ENCODE data around the gene HEXB.

The HEXB gene

GRCh38 chr5:74643111-74643562 lies 41.9 kb upstream of the HEXB start:
- no peak overlapping the region for H3K4me3 ChIP-seq (ENCODE audit: low read depth, low read length)
- POLR2A ChIA-PET: interaction anchor here (1.8 kb wide), 1 partner anchor 248 kb away, joined by 4 read pairs; no protein-coding TSS in a partner anchor
- H3K9me3 ChIP-seq (ENCODE audit: control insufficient read depth, insufficient read depth, low read depth, low read length): no peaks in the 10 kb centered on the region
- TF ChIP-seq, protein P1, sequence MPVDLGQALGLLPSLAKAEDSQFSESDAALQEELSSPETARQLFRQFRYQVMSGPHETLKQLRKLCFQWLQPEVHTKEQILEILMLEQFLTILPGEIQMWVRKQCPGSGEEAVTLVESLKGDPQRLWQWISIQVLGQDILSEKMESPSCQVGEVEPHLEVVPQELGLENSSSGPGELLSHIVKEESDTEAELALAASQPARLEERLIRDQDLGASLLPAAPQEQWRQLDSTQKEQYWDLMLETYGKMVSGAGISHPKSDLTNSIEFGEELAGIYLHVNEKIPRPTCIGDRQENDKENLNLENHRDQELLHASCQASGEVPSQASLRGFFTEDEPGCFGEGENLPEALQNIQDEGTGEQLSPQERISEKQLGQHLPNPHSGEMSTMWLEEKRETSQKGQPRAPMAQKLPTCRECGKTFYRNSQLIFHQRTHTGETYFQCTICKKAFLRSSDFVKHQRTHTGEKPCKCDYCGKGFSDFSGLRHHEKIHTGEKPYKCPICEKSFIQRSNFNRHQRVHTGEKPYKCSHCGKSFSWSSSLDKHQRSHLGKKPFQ (tag by site-specific recombination; IDR thresholded peaks at IDR 0.05): 0 out of 2 replicates have a peak, but pooled peaks have one; percentile 13
- TF ChIP-seq ZNF600 (tag by site-specific recombination; IDR thresholded peaks at IDR 0.05) (0 out of 2 replicates have a peak, but pooled peaks have one; percentile 29), ZSCAN5A (tag by site-specific recombination; IDR thresholded peaks at IDR 0.05) (no peak), ZNF248 (tag by site-specific recombination; IDR thresholded peaks at IDR 0.05) (no peak), ZNF777 (tag by site-specific recombination; IDR thresholded peaks at IDR 0.05; ENCODE audit: borderline replicate concordance) (no peak), ZFP69B (tag by site-specific recombination; IDR thresholded peaks at IDR 0.05) (no peak), ZNF223 (tag by site-specific recombination; IDR thresholded peaks at IDR 0.05) (no peak), KLF9 (tag by site-specific recombination; IDR thresholded peaks at IDR 0.05; ENCODE audit: low read depth) (no peak), ZNF560 (tag by site-specific recombination; IDR thresholded peaks at IDR 0.05; ENCODE audit: borderline replicate concordance) (no peak), ZNF629 (tag by site-specific recombination; IDR thresholded peaks at IDR 0.05) (0 out of 2 replicates have a peak, but pooled peaks have one; percentile 31)
- CTCF ChIA-PET: interaction anchor here (0.6 to 2.8 kb wide), 10 partner anchors 10 to 741 kb away, joined by 3 to 14 read pairs (median 4); no protein-coding TSS in a partner anchor
- H3K4me1 ChIP-seq (ENCODE audit: control insufficient read depth, insufficient read depth, low read length): peaks cover 14% of the 10 kb centered on the region
- H3K36me3 ChIP-seq (ENCODE audit: control insufficient read depth in 2 of 2, insufficient read depth in 1 of 2, low read length in 2 of 2): no peaks in the 10 kb centered on the region
- H3K27ac ChIP-seq (ENCODE audit: extremely low read depth, low read depth, low read length): no peak overlapping the region; the same call in 1 of the 2 replicates

DNA sequence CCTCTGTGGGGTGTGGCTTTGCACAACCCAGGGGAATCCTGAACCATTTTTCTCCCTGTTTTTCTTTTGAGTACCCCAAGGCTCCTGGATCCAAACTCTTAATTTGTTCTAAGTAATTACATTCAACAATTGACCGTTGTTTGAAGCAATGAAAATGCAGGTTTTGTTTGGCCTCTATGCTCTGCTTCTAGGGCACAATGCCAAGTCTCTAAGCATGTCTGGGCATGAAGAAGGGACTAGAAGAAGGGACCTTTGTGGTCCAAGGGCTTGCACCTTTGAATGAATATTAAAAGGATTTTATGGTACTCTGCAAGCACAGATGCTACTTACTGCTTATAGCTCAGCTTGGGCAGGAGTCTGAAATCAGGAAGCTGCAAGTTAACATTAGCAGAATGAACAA lies 37.9 kb upstream of the HEXB start:
- POLR2A ChIA-PET: interaction anchor here (1.1 kb wide), 1 partner anchor 49 kb away, joined by 3 read pairs; no protein-coding TSS in a partner anchor
- CTCF ChIA-PET: interaction anchor here (1.3 to 1.4 kb wide), 2 partner anchors 611 to 745 kb away, joined by 5 to 13 read pairs; no protein-coding TSS in a partner anchor
- Histone ChIP-seq H3K9me3 (ENCODE audit: control insufficient read depth, insufficient read depth, low read depth, low read length) (no peaks in the 10 kb centered on the region), H3K27ac (ENCODE audit: extremely low read depth, low read depth, low read length) (peak overlapping the region; percentile 44), H3K36me3 (ENCODE audit: control insufficient read depth in 2 of 2, insufficient read depth in 1 of 2, low read length in 2 of 2) (no peaks in the 10 kb centered on the region), H3K4me3 (ENCODE audit: low read depth, low read length) (no peak overlapping the region), H3K4me1 (ENCODE audit: control insufficient read depth, insufficient read depth, low read length) (peaks cover 11% of the 10 kb centered on the region)
- TF ChIP-seq ZNF202 (tag by site-specific recombination; IDR thresholded peaks at IDR 0.05; ENCODE audit: borderline replicate concordance) (no peak), MZF1 (tag by site-specific recombination; IDR thresholded peaks at IDR 0.05; ENCODE audit: borderline replicate concordance) (0 out of 2 replicates have a peak, but pooled peaks have one; percentile 33), ZNF366 (tag by site-specific recombination; conservative IDR thresholded peaks at IDR 0.05) (peak; percentile 63), ZNF48 (tag by site-specific recombination; IDR thresholded peaks at IDR 0.05) (no peak), HOXC10 (CRISPR knock-in tag; IDR thresholded peaks at IDR 0.05) (no peak), ZNF16 (tag by site-specific recombination; IDR thresholded peaks at IDR 0.05; ENCODE audit: low read depth) (no peak), ZNF792 (tag by site-specific recombination; IDR thresholded peaks at IDR 0.05) (no peak), TCF7L2 (IDR thresholded peaks at IDR 0.05; ENCODE audit: borderline replicate concordance, low read depth, low read length) (no peak), ZNF610 (tag by site-specific recombination; IDR thresholded peaks at IDR 0.05; ENCODE audit: borderline replicate concordance) (no peak), ZNF76 (tag by site-specific recombination; IDR thresholded peaks at IDR 0.05; ENCODE audit: borderline replicate concordance, low read depth) (no peak), ZNF561 (tag by site-specific recombination; IDR thresholded peaks at IDR 0.05; ENCODE audit: borderline replicate concordance) (no peak), ZNF501 (tag by site-specific recombination; IDR thresholded peaks at IDR 0.05) (no peak; the same call in 1 of the 2 replicates), ZFP41 (tag by site-specific recombination; IDR thresholded peaks at IDR 0.05; ENCODE audit: borderline replicate concordance) (no peak), ZNF341 (tag by site-specific recombination; IDR thresholded peaks at IDR 0.05; ENCODE audit: low read depth) (no peak), ZNF280D (tag by site-specific recombination; IDR thresholded peaks at IDR 0.05) (no peak), EGR2 (tag by site-specific recombination; IDR thresholded peaks at IDR 0.05; ENCODE audit: low read depth) (no peak), SP7 (tag by site-specific recombination; IDR thresholded peaks at IDR 0.05) (0 out of 2 replicates have a peak, but pooled peaks have one; percentile 12), ZNF639 (tag by site-specific recombination; IDR thresholded peaks at IDR 0.05) (no peak)
